Left colon (tissue), 2 donors: Measurements from ENCODE around the gene ADAT1. TPM values are rescaled to one million over a fixed set of nuclear protein-coding genes. Genes with fewer than 3 reads are reported as not detected.

Source experiments
- ATAC-seq: fragments of 200-7000 bp; cut with Tn5 transposase; one replicate; pipeline ENCODE4 v1.9.1; 2020; ENCODE audit warnings: mild to moderate bottlenecking, moderate library complexity
- DNase-seq, 2 donors: peaks; one replicate each; pipeline ENCODE4 v3.0.0-alpha.2; 2020
- intact Hi-C, 2 donors: fragments of 100-400 bp; cut with DNase I in 1 of 2; cut with micrococcal nuclease in 1 of 2; formaldehyde crosslinking; loops; one replicate each; pipeline versions ENCODE4 v1.11.2 to v1.14.0; 2022; cut with DNase I, micrococcal nuclease
- total RNA-seq, 2 donors: library from RNA; stranded (reverse); fragmentation: NEBNext Ultra II Directional; extraction: Animal tissue kit (Norgen Biotek cat#: 25700); gene quantifications; one replicate each; pipeline ENCODE4 v1.2.1, GENCODE V29; 2021
- donor health status: DM: no; HTN: no; CAD: no.
- donor health status: DM: yes; HTN: yes; CAD: no.

Gene ADAT1
- total RNA-seq, 2 donors from 2014 or later: 35.9 to 37.5 TPM

DNA sequence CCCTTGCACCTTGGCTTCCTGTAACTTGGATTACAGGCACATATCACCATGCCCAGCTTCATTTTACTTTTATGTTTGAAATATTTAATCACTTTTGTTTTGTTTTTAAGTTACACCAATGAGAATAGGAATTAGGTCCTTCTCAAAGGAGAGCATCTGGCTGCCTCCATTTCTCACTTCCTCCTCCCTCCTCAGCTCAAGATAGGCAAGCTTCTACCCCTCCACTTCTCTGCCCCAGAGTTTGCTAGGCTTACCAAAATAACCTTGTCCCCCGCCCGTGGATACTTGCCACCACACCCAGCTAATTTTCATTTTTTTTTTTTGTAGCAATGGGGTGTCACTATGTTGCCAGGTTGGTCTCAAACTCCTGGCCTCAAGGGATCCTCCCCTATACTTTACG lies 39.0 kb downstream of the ADAT1 start:
- ATAC-seq (no peak), DNase-seq (no peak)
- intact Hi-C loops: no loop called here

- no peak for DNase-seq
- intact Hi-C loops: no loop called here
- ATAC-seq: no peak
Observed at GRCh38 chr16:75579281-75579834, 43.7 kb downstream of the ADAT1 start.

DNA sequence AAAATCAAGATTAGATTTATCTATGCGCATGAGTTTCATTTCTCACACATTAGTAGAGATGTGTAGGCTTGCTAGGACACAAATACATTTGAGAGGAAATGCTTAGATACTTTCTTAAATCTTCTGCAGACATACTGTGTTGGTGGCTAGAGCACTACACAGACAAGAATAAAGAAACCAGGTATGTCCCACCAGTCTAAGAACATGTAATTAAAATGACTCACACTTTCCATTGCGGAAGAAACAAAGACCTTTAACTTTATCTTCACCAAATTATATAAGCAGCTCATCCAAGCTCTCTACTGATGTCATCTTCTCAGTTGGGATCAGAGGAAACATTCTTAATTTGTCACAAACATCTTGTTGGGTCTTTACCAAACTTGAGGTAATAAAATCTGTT lies 44.4 kb downstream of the ADAT1 start:
- ATAC-seq (no peak), DNase-seq (no peak)
- intact Hi-C loops: no loop called here

GRCh38 chr16:75578212-75578611 lies 44.9 kb downstream of the ADAT1 start:
- DNase-seq (no peak), ATAC-seq (no peak)
- intact Hi-C loops: no loop called here

- ATAC-seq (no peak), DNase-seq (no peak)
- intact Hi-C loops: no loop called here
Observed at GRCh38 chr16:75576384-75576811, 46.7 kb downstream of the ADAT1 start.

GRCh38 chr16:75575958-75576357 lies 47.1 kb downstream of the ADAT1 start:
- ATAC-seq (no peak), DNase-seq (no peak)
- intact Hi-C loops: no loop called here

- intact Hi-C loops: no loop called here
- ATAC-seq: no peak
- no peak for DNase-seq
Observed at GRCh38 chr16:75573955-75574354, 49.1 kb downstream of the ADAT1 start.

DNA sequence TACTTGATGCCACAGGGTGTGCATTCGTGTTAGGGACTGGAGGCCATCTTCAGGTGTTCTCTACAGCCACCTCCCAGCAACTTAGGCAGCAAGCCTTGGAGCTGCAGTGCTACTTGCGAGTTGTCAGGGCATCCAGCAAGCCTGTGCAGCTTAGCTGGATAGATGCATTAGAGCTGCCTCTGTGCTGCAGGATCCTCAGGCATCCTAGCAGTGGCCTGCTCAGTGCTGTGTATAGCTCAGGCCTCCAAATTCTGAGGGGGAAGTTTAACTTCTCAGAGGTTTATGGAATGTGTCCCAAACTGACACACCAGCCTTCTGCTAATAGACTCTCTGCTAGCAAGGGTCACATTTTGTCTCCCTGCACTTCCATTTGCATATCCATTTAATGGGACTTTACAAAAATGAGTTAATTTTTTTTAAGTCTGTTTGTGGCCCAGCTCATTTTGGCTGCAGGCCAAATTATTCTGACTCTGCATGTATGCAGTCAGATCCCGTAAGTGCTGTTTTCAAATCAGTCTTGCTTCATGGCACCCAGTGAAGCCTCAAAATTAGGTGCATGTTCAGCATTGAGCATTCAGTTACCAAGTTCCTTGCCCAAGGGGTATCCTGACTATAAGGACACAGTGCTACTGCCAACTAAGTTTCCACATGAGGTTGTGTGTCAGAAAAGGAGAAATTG lies 50.1 kb downstream of the ADAT1 start:
- ATAC-seq (no peak), DNase-seq (no peak)
- intact Hi-C loops: no loop called here

DNA sequence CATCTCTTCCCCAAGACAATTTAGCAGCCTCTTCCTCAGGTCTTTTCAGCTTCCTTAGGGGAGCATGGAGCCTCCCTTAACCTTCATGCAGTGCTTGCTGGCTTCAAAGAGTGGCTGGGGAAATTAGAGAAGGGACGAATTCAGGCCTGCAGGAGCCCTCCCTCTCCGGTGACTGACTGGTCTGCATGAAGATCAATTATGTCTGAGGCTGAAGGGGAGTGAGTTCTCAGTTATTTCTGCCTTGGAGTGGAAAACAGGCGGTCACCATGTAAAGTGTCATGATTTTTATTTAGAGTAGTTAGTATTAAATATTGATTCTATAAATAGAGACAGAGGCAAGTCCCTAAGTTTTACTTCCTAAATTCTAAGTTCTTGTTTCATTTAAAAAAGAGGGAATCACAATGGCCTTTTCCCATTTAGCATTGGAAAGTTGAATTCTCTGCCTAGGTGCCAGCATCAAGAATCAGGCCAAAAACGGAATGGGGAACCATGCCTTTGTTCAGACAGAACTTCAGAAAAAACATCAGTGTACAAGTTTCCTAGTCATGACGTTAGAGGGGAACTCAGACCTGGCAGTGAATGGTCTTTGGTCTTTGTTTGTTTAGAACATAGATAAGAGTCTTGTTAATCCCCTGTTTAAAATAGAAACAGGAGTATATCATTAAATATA lies 52.5 kb downstream of the ADAT1 start:
- DNase-seq: no peak
- intact Hi-C loops: no loop called here
- no peak for ATAC-seq

GRCh38 chr16:75567911-75568310 lies 55.2 kb downstream of the ADAT1 start:
- no peak for ATAC-seq
- intact Hi-C loops: loop anchor here in 1 of 2 donors (5.0 kb wide), 1 partner anchor 54 kb away; the partner anchor contains the start of gene ADAT1
- no peak for DNase-seq

GRCh38 chr16:75566758-75567255 lies 56.3 kb downstream of the ADAT1 start:
- ATAC-seq: peak; percentile 9
- DNase-seq: peak; percentile 37 to 40
- intact Hi-C loops: loop anchor here in 1 of 2 donors (5.0 kb wide), 1 partner anchor 55 kb away; the partner anchor contains the start of gene ADAT1

- ATAC-seq: peak; percentile 83
- intact Hi-C loops: loop anchor here in 1 of 2 donors (5.0 kb wide), 1 partner anchor 56 kb away; the partner anchor contains the start of gene ADAT1
- peak; percentile 73 to 92 for DNase-seq
Observed at GRCh38 chr16:75566040-75566757, 56.9 kb downstream of the ADAT1 start, which contains the start of gene GABARAPL2. Gene GABARAPL2 (plus strand): TSS chr16:75566379. CDS start chr16:75566487, 108 bp downstream.

GRCh38 chr16:75565640-75566039 lies 57.4 kb downstream of the ADAT1 start:
- peak in 1 of 2 donors; percentile 35 for DNase-seq
- peak; percentile 22 for ATAC-seq
- intact Hi-C loops: loop anchor here in 1 of 2 donors (5.0 kb wide), 1 partner anchor 57 kb away; the partner anchor contains the start of gene ADAT1

GRCh38 chr16:75559564-75560372 lies 63.3 kb downstream of the ADAT1 start:
- intact Hi-C loops: no loop called here
- DNase-seq (no peak), ATAC-seq (no peak)

GRCh38 chr16:75558846-75559401 lies 64.2 kb downstream of the ADAT1 start:
- ATAC-seq: no peak
- no peak for DNase-seq
- intact Hi-C loops: no loop called here

- intact Hi-C loops: no loop called here
Observed at GRCh38 chr16:75556431-75556950, 66.6 kb downstream of the ADAT1 start.

GRCh38 chr16:75555707-75556430 lies 67.2 kb downstream of the ADAT1 start, which contains the start of gene TMEM231:
Gene TMEM231 (minus strand): TSS chr16:75556252. CDS start chr16:75556209, 43 bp downstream.
- ATAC-seq (peak; percentile 92), DNase-seq (peak; percentile 98 to 99)
- intact Hi-C loops: no loop called here

More at GRCh38 chr16:75556431-75556950, 66.6 kb downstream of the ADAT1 start:
- no peak for ATAC-seq
- DNase-seq: no peak
